ENCODE measurements around the gene SLC29A1.
"Not testable (repeated sequence)": the region's sequence is repeated elsewhere in the genome, so short reads cannot be mapped to it uniquely, and the experiment has no call there.

Gene SLC29A1

GRCh38 chr6:44190715-44191114 is 32.7 kb upstream of the SLC29A1 start:
- TF ChIP-seq CTCF (IDR thresholded peaks at IDR 0.05; ENCODE audit: unreplicated experiment in 3 of 3) = no peak
- peaks cover 16% of the 10 kb centered on the region for H3K4me1 Mint-ChIP-seq
- peaks cover 10% of the 10 kb centered on the region for H3K27me3 Mint-ChIP-seq (ENCODE audit: low read depth)
- no peaks in the 10 kb centered on the region for H3K36me3 Mint-ChIP-seq (ENCODE audit: low read depth)
- H3K4me3 Mint-ChIP-seq = no peak overlapping the region
- H3K9me3 Mint-ChIP-seq = no peaks in the 10 kb centered on the region
- no peak overlapping the region for H3K27ac Mint-ChIP-seq

- peaks cover 3% of the 10 kb centered on the region for H3K27me3 Mint-ChIP-seq (ENCODE audit: low read depth)
- no peaks in the 10 kb centered on the region for H3K36me3 Mint-ChIP-seq (ENCODE audit: low read depth)
- H3K4me1 Mint-ChIP-seq = peaks cover 9% of the 10 kb centered on the region
Measured at GRCh38 chr6:44192428-44193041, 30.9 kb upstream of the SLC29A1 start.

GRCh38 chr6:44193307-44193910 is 30.0 kb upstream of the SLC29A1 start:
- H3K4me3 Mint-ChIP-seq = no peak overlapping the region
- H3K36me3 Mint-ChIP-seq (ENCODE audit: low read depth) = no peaks in the 10 kb centered on the region
- H3K4me1 Mint-ChIP-seq = peaks cover 9% of the 10 kb centered on the region
- no peaks in the 10 kb centered on the region for H3K27me3 Mint-ChIP-seq (ENCODE audit: low read depth)
- H3K27ac Mint-ChIP-seq = no peak overlapping the region
- no peaks in the 10 kb centered on the region for H3K9me3 Mint-ChIP-seq
- no peak for TF ChIP-seq CTCF (IDR thresholded peaks at IDR 0.05; ENCODE audit: unreplicated experiment in 3 of 3)

More at GRCh38 chr6:44192428-44193041, 30.9 kb upstream of the SLC29A1 start:
- H3K9me3 Mint-ChIP-seq = no peaks in the 10 kb centered on the region
- peak overlapping the region; percentile 14 to 40 (median 33) for H3K4me3 Mint-ChIP-seq
- H3K27ac Mint-ChIP-seq = peak overlapping the region in 2 of 3 experiments; percentile 7 to 17
- no peak for TF ChIP-seq CTCF (IDR thresholded peaks at IDR 0.05; ENCODE audit: unreplicated experiment in 3 of 3)

- Mint-ChIP-seq H3K9me3 (no peaks in the 10 kb centered on the region), H3K27ac (no peak overlapping the region), H3K27me3 (ENCODE audit: low read depth) (no peaks in the 10 kb centered on the region), H3K4me1 (peaks cover 14% of the 10 kb centered on the region), H3K4me3 (no peak overlapping the region), H3K36me3 (ENCODE audit: low read depth) (no peaks in the 10 kb centered on the region)
- TF ChIP-seq CTCF (IDR thresholded peaks at IDR 0.05; ENCODE audit: unreplicated experiment in 3 of 3) = no peak
Measured at GRCh38 chr6:44194326-44194725, 29.1 kb upstream of the SLC29A1 start.

GRCh38 chr6:44196351-44196750 is 27.0 kb upstream of the SLC29A1 start:
- H3K27ac Mint-ChIP-seq; H3K9me3 Mint-ChIP-seq; H3K27me3 Mint-ChIP-seq (ENCODE audit: low read depth); H3K4me3 Mint-ChIP-seq; H3K36me3 Mint-ChIP-seq (ENCODE audit: low read depth): not testable (repeated sequence)
- peaks cover 24% of the 10 kb centered on the region for H3K4me1 Mint-ChIP-seq

GRCh38 chr6:44198684-44199083 is 24.7 kb upstream of the SLC29A1 start:
- H3K36me3 Mint-ChIP-seq (ENCODE audit: low read depth) = no peaks in the 10 kb centered on the region
- no peak overlapping the region for H3K27ac Mint-ChIP-seq
- peaks cover 3% of the 10 kb centered on the region for H3K27me3 Mint-ChIP-seq (ENCODE audit: low read depth)
- H3K4me3 Mint-ChIP-seq = no peak overlapping the region
- no peak for TF ChIP-seq CTCF (IDR thresholded peaks at IDR 0.05; ENCODE audit: unreplicated experiment in 3 of 3)
- H3K4me1 Mint-ChIP-seq = peaks cover 33% of the 10 kb centered on the region
- H3K9me3 Mint-ChIP-seq = no peaks in the 10 kb centered on the region

Data from nephron (organoid).